Hepatocyte (in vitro differentiated cells): ENCODE results near the gene MT1G.

Experiments used
- EZH2 ChIP-seq: fragments of 200-600 bp; sonication (generic); IDR thresholded peaks from 2 replicates; pipeline ENCODE4 v1.6.1; 2016; ENCODE audit warnings: antibody characterized with exemption, mild to moderate bottlenecking, borderline replicate concordance
- TF ChIP-seq, protein P1 (sequence below): fragments of 200-600 bp; sonication (generic); IDR thresholded peaks from 2 replicates; pipeline ENCODE4 v1.5.1; 2016; ENCODE audit warnings: antibody characterized with exemption, mild to moderate bottlenecking; ENCODE audit not compliant: poor library complexity

DNA sequence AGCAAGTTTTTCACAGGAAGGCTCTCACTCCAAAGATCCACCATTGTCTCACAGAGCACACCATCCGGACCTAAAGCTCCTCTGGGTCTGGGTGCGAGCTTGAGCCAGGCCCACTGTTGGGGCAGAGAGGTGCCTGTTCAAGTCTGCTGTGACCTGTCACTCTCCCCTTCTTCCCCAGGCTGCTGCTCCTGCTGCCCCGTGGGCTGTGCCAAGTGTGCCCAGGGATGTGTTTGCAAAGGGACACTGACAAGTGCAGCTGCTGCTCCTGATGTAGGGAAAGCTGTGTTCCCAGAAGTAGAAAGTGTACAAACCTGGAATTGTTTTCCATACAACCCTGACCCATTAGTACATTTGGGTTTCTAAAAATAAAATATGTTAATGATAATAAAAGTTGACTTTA, 9.6 kb upstream of the MT1G start:
- TF ChIP-seq, protein P1, sequence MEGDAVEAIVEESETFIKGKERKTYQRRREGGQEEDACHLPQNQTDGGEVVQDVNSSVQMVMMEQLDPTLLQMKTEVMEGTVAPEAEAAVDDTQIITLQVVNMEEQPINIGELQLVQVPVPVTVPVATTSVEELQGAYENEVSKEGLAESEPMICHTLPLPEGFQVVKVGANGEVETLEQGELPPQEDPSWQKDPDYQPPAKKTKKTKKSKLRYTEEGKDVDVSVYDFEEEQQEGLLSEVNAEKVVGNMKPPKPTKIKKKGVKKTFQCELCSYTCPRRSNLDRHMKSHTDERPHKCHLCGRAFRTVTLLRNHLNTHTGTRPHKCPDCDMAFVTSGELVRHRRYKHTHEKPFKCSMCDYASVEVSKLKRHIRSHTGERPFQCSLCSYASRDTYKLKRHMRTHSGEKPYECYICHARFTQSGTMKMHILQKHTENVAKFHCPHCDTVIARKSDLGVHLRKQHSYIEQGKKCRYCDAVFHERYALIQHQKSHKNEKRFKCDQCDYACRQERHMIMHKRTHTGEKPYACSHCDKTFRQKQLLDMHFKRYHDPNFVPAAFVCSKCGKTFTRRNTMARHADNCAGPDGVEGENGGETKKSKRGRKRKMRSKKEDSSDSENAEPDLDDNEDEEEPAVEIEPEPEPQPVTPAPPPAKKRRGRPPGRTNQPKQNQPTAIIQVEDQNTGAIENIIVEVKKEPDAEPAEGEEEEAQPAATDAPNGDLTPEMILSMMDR: no peak
- TF ChIP-seq EZH2: no peak
